ENCODE results near the gene ATXN7L2. TPM values are rescaled to one million over a fixed set of nuclear protein-coding genes. Genes with fewer than 3 reads are reported as not detected.

Gene ATXN7L2
- total RNA-seq, 1 donor from 2014 or later: 5.0 TPM

DNA sequence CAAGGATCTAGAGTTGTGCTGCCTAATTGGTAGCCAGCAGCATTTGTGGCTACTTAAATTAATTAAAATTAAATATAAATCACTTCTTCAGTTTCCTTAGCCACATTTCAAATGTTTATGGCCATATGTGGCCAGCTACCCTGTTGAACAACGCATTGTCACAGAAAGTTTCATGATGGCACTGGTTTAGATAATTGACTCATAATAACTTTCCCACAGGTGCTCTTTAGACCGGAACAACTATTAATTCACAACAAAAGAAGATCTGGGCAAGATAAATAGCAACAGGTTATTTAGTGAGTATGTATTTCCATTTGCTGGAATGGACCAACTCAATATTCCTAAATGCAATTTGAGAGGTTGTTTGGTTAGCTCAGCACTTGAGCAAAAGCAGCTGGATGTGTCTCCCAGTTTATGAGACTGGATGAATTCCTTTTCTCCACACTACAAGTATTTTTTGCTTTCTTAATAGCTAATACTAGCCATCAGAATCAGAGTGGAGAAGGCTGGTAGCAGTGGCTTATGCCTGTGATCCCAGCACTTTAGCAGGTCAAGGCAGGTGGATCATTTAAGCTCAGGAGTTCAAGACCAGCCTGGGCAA lies 29.5 kb downstream of the ATXN7L2 start:
- no peak for DNase-seq (ENCODE audit: low spot score)
- intact Hi-C loops (cut with DNase I): no loop called here
- ATAC-seq: no peak

DNA sequence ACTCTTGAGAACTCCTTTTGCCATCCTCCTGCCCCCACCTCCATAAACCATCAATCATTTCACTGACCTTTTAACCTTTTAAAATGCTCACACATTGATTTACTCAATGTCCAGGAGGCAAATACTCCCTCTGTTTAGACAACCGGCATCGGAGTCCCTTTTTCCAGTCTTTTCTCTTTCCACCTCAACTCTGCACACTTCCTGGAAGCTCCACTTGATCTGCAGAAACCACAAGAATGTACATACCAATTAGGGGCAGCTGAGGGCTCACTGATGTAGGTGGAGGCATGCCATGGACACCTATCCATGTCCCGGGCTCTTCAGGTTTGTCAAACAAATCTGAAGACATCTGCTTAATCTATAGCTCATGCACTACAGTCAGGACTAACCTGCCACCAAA lies 31.1 kb downstream of the ATXN7L2 start:
- ATAC-seq: no peak
- no peak for DNase-seq (ENCODE audit: low spot score)
- intact Hi-C loops (cut with DNase I): no loop called here

DNA sequence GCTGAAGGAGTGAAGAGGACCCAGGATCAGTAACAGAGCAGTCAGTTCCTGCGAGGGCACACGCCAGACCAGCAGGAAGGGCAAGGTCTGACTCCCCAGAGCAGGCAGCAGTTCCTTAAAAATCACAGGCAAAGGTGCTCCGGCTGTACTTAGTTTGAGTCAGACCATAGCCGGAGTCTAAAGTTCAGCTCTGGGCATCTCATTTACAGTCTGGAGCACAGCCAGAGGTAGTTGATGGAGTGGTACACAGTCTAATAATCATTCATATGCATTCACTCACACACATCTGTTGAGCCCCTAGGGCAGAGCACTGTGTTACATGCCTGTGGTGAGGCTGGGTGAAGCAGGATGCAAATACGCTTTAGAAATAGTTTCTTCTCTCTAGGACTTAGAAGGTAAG lies 33.2 kb downstream of the ATXN7L2 start:
- DNase-seq (ENCODE audit: low spot score) (no peak), ATAC-seq (no peak)
- intact Hi-C loops (cut with DNase I): no loop called here

DNA sequence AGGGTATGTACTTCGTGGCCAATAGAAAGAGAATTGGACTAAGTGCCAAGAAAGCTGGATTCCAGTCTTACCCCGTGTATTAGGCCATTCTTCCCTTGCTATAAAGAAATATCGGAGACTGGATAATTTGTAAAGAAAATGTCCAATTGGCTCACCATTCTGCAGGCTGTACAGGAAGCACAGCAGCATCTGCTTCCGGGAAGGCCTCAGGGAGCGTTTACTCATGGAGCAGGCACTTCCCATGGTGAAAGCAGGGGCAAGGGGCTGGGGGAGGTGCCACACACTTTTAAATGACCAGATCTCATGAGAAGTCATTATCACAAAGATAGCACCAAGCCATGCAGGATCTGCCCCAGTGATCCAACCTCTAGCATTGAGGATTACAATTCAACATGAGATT lies 33.6 kb downstream of the ATXN7L2 start:
- ATAC-seq (no peak), DNase-seq (ENCODE audit: low spot score) (no peak)
- intact Hi-C loops (cut with DNase I): no loop called here

DNA sequence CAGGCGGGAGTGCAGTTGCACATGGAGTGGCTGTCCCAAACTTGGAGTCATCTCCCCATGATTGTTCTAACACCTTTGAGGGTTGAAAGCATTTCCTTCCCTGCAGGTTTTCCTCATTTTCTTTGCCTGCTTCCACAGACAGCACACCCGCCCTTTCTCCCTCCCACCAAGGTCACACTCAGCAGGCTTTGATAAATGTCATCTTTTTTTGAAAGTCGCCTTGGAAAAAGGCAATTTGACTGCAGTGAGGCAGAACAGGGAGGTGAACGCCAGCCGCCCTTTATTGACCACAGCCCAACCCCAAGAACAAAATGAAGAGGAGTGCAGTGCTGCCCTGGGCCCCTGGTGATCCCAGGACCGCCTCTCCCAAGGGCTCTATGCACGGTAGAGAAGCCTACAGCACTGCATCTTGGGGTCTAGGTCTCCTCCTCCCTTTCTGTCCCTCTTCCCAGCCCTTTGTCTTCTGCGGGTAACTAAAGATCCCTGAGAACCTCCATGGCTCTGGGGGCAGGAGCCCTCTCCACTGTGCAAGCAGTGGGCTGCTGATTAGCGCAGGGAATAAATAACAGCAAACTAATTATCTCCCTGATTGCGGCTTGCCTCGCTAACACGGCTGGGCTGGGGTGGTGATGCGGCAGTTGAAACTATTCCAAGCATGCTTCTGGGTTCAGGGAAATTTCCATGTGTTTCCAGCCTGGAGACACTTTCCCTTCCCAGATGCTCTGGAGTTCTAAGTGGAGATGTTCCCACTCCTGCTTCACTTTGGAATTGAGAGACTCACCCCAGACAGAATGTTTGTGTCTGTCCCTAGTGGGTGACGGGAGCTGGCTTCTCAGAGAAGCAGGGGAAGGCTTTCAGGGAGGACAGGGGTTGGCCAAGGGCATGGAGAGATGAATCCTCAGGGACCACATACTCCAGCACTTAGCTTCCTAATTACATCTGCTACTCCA lies 37.6 kb downstream of the ATXN7L2 start:
- ATAC-seq: peak; percentile 60
- no peak for DNase-seq (ENCODE audit: low spot score)
- intact Hi-C loops (cut with DNase I): no loop called here

DNA sequence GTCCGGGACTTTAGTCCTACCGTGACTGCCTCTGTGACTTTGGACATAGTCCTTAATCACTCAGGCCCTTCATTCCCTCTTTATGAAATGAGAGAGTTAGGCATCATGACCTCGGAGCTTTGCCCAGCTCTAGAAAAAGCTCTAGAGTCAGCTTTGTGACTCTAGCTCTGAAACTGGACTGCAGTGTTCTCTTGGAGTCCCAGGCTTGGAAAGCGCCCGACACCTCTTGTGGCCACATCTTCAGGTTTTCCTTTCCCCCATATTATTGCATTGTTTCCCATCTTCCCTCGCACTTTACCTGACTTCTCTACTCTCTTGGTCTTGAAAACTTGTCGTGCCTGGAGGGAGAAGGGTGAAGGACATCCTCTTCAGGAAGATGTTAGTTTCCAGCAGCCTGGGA lies 38.3 kb downstream of the ATXN7L2 start:
- intact Hi-C loops (cut with DNase I): no loop called here
- ATAC-seq: no peak
- no peak for DNase-seq (ENCODE audit: low spot score)

DNA sequence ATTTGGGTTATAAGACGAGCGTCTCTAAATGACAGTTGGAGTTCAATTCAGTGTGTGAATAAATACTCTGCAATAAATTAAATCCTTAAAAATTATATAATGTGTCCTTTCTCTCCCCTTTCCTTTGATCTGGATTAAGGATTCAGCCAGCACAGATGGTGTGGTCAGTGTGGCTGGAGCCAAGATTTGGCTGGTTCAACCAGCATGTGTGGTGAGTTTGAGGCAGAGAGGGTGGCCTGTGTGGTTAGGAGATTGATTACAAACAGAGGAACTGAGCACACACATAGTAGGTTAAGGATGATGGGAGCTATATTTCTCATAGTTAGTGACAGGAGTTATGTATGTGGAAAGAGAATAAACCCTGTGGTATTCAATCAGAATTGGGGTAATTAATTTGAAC lies 40.0 kb downstream of the ATXN7L2 start:
- DNase-seq (ENCODE audit: low spot score): no peak
- intact Hi-C loops (cut with DNase I): no loop called here
- ATAC-seq: no peak

DNA sequence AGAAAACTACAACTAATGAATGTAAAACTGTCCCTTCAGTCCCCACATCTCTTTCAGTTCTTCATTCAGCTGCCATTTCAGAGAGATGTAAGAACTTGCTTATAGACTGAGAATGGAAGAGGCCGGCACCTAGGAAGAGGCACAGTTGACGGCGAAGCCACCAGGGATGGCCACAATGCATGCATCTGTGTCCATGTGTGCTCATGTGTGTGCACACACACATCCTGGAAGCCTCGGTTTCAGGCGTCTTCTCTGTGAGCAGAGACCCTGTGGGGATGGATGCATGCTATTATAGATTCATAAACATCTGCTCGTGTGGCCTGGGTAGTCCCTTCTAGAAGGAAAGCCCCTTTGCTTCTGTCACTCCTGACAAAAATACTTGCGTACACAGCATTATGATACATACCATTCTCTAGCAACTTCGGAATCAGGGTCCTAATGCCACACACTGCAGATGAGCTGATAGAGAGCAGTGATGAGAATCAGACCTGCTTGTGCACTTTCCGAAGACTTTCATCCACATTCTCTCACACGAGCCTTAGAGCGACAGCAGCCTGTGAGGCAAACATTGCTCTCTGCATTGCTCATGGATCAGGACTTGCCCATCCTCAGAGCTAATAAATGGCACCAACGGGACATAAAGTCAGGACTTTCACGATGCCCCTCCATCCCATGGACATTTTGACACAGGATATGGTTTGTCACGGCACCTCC lies 43.5 kb downstream of the ATXN7L2 start:
- peak; percentile 17 for DNase-seq (ENCODE audit: low spot score)
- no peak for ATAC-seq
- intact Hi-C loops (cut with DNase I): no loop called here

DNA sequence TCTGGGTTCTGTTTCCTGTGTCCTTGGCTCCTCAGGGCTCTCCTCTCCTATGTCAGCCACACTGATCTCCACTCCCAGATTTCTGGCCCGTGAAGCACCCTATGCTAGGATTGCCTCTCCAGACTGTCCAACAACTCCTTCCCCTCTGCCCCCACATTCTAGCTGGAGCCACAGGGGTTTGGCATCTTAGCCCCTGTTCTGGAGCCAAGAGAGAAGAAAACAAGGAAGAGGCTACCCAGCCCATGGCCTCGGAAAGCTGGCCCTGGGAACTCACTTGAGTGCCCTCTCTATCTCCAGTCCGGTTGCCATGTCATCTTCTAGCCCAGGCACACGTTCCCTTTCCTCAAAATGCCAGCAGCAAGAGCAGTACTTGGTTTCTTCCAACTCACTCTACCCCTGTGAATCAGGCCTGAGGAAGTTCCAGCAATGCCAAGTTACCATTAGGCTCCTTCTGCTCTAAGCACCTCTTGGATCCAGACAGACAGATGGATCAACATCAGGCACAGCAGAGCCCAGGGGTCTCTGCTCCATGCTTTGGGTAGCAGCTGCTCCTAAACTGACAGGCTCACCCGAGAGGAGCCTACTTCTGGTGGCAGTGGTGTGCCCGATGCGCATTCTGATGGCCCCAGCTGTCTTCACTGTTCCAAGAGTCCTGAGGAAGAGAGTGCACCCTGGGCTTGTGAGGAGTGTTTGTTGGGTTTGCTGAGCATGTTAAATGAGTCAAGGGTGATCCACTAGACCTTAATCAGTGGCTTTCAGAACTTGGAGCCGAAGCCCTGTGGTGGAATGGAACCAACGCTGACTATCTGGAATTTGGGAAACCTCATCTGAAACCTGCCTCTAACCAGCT lies 44.4 kb downstream of the ATXN7L2 start:
- DNase-seq (ENCODE audit: low spot score) (peak; percentile 35), ATAC-seq (no peak)
- intact Hi-C loops (cut with DNase I): no loop called here

DNA sequence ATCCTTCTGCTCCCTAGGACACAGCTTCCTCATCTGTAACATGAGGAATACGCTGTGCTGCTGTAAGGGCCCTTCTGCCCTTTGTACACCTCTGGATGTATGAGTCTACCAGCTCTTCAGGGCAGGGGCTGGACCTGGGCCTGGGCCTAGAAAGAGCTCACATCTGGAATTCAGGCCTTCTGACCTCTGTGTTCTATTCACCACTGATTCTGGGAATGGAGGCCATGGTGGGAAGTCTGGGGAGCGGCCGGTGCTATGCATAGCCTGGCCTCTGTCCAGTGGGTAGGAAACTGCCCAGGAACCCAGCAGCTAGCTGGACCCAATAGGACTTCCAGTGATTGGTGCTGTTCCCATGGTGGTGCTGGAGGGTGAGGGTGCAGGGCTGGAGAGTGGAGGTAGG lies 45.0 kb downstream of the ATXN7L2 start:
- intact Hi-C loops (cut with DNase I): no loop called here

DNA sequence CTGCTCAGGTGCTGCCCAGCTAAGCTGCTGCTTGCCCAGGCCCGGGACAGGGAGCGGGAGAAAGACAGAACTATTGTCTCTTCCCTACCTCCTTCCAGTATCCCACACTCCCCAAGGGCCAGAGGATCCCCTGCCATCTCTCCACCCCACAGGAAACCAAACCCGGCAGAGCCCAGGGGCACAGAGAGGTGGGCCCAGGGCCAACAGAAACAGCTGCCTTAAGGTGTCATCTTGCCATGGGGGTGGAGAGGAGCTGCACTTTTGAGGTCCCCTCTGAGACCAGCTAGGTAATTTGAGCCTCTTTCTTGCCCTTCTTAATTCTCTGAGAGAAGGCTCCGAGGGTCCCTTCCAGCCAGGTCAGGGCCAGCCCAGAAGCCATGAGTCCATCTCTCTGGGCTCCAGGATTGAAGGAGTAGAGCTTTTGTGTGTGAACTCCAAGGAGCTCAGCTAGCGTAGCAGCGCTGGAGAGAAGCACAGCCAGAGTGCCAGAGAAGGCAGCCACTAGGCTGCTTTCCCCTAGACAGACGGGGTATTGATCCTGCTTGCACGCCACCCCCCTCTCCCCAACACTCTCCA lies 46.3 kb downstream of the ATXN7L2 start:
- DNase-seq (ENCODE audit: low spot score) (peak; percentile 50), ATAC-seq (no peak)
- intact Hi-C loops (cut with DNase I): no loop called here

More for the DNA sequence above, 45.0 kb downstream of the ATXN7L2 start:
- ATAC-seq: no peak
- peak; percentile 28 for DNase-seq (ENCODE audit: low spot score)

DNA sequence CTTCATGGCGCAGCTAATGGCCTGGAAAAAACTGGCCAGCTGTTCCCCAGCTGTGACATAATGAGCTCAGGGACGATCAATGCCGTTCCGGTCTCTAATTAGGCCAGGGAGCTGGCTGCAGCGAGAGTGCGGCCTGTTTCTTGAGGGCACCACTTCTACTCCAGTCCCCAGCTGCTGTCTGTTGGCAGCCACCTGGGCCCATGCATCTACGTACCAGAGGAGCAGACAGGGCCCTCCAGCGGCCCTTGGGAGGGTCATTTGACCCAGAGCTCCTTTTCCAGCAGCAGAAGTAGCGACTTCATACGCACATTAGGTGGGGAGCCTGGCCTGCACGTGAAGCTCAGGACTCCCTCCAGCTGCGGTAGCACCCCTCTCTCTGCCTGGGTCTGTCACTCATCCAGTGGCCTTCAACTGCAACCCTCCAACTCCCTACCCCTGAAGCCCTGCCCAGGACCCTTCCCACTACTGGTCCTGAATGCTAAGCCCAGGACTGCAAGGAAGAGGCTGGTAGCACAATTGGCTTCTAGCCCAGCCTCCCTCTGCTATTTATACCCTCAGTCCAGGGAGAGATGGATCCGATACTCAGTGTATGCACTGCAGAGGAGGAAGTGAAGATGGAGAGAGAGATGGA lies 46.9 kb downstream of the ATXN7L2 start:
- intact Hi-C loops (cut with DNase I): no loop called here
- ATAC-seq (no peak), DNase-seq (ENCODE audit: low spot score) (peak; percentile 51)

DNA sequence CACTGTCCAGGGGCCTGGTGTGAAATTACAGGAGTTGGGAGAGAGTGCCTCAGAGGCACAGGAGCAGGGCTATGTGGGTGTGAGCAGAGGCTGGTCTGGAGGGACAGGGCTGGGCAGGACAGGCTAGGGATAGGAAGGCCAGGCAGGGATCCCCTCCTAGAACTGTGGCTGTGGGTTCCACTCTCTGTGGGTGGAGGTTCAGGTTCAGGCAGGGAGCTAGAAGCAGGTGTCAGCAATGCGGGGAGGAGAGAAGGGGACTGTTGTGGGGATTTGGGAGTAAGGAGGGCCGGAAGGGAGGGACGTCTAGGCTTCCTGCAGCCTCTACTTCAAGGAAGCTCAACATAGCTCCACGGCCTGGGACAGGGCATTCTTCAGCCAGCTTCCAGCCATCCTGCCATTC lies 47.7 kb downstream of the ATXN7L2 start:
- DNase-seq (ENCODE audit: low spot score) (peak; percentile 38), ATAC-seq (no peak)
- intact Hi-C loops (cut with DNase I): no loop called here

DNA sequence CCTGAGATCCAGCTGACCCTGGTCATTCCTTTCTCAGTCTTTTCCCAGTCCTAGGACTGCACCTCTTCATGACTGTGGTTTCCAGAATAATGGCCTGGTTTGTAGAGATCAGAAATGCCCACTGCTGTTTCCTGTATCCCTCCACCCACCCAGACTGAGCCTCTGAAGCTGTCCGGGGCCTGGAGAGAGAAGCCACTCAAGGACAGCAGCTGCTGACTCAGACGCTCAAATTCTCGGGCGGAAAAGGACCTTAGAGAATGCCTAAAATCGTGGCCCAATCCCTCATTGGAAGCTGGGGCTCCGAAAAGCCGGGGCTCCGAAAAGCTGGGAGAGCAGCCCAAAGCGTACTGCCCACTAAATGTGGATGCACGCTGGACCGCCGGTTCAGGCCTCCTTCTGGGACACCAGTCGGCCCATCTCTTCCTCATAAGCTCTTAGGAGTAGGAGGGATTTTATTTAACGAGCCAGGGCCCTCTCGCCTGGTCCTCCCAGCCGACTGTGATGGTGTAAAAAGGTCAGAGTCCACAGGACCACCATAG lies 48.2 kb downstream of the ATXN7L2 start:
- DNase-seq (ENCODE audit: low spot score): no peak
- intact Hi-C loops (cut with DNase I): loop anchor here (2.0 kb wide), 1 partner anchor 39 kb away; no protein-coding TSS in a partner anchor
- ATAC-seq: no peak

DNA sequence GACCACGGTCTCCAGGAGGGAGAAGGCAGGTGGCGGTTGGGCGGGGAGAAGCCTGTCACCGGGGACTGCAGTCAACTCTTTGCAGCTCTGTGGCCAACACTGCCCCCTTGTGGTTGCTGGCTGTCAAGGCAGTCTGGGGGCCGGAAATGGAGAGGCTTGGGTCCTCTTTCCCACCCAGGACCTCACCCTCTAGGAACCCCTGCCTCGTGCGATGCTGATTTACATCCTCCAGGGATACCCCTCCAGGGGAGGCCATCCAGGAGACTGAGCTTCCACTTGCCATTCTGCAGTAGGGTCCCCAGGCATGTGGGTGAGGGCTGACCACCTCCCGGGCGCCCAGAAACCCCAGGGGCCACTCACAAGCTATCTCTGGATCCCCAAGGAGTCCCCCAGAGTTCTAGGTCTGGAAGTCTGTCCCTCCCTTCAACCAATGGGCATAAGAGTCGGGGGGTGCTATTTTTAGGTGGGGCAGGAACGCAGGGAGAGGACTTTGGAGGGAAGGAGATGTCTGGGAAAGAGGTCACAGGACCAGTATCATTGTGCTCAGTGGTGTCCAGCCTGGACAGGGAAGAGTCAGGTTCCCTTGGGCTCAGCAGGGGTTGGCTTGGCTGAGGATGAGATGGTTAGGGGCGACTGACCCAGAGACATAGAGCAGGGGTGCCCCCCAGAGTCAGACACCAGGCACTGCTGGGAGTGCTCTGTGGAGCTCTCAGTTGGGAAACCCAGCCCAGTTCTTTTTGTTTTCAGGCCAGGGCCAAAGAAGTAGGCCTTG lies 48.8 kb downstream of the ATXN7L2 start:
- peak; percentile 92 for DNase-seq (ENCODE audit: low spot score)
- intact Hi-C loops (cut with DNase I): loop anchor here (2.0 kb wide), 1 partner anchor 40 kb away; no protein-coding TSS in a partner anchor
- peak; percentile 88 for ATAC-seq

DNA sequence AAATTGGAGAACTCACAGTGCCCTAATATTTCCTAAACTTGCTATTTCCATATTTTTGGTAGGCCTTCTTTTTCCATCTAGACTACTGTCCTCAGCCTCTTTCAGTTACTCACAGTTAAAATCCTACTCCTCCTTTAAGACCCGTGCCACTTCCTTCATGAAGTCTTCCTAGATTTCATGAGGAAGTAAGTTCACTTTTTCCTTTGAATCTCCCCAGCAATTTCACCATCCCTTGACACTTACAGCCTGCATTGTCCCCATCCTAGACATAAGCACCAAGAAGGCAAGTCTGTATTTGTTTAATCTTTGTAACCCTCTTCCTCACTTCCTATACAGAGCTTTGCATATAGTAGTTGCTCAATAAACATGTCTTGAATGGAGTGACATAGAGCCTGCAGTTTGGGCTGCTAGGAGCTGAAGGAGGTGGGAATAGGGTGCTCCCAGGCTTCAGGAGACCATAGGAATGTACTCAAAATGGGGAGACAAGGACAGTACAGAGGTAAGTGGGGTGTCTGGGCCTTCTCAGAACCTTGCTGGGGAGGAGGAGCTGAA lies 50.7 kb downstream of the ATXN7L2 start:
- intact Hi-C loops (cut with DNase I): no loop called here
- DNase-seq (ENCODE audit: low spot score) (no peak), ATAC-seq (no peak)

DNA sequence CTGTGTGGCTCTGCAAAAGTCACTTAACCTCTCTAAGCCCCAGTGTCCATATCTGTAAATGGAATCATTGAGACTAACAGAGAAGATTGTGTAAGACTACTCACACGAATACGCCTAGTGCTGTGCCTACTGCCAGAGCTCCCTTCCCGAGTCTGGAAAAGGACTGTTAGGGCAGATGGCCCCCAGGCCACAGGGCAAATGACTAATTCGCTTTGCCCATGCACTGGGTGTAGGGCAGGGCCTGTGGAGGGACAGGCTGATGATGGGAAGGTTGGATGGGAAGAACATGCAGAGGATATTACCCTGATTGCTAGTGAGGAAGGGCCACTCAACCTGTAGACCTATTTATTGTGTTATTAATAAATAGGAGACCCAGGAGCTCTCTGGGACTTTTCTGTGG lies 51.8 kb downstream of the ATXN7L2 start:
- intact Hi-C loops (cut with DNase I): no loop called here

More for the DNA sequence above, 51.8 kb downstream of the ATXN7L2 start:
- peak; percentile 32 for DNase-seq (ENCODE audit: low spot score)
- ATAC-seq: no peak
